ENCODE results near the gene SHROOM2.

The SHROOM2 gene

DNA sequence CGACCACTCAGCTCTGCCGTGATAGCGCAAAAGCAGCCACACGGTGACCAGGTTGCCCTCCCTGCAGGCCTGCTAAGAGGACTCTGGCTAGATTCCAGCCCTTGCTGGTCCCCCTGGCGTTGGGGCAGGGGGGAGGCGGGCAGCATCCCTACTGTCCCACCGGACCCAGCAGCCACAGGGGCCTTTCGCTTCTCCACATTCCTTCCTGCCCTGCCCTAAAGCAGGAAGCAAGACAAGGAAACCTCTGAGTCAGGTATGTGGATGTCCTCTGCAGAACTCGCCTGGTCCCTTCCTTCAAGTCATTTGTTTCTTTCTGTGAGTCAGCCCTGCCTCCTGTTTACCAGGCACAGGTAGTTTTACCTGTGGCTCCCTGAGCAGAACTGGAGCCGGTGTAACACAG is 120.7 kb downstream of the SHROOM2 start:
- DNase-seq, result no peak

DNA sequence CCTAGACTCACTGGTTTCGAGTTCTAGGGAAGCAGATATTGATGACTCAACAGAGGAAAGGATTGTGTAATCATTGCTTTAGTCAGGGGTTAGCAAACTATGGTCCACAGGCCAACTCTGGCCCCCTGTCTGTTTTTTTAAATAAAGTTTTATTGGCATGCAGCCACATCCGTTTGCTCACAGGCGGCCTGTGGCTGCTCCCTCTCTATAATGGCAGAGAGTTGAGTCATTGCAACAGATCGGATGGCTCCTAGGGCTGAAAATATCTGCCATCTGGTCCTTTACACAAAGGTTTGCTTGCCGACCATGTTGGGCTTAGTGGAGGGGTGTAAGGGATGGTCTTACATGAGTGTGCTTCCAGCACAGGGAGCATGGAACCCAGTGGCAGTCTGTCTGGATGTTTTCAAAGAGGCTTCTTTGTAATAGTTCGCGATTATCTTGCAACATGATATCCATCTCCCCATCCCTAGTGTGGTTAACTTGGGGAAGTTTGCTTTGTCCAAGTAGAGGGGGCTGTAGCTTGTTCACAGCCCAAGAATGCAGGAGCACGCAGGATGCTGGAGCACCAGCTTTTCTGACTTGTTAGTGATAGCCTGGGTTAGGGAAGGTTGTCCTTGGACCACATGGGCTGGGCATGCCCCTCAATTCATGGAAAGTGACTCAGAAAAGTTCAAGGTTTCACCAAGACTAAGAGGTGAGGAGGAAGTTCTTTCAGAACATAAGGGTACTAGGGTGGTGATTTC is 121.6 kb downstream of the SHROOM2 start:
- no peak for DNase-seq

DNA sequence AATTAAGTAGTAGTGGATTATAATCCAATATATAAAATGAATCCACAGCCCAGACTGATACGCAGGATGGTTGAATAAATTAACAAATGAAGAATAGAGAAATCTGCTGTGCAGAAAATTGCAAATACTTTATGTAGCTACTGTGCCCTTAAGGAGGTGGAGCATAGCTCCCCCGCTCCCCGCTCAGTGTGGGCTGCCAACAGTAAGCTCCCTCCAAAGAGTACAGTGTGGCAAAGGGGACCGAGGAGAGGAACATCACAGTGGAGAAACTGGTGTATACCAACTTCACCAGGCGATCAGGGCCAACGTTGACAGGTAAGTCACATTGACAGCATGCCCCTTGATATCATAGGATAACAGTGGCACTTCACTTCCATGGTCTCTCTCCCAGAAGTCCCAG is 123.0 kb downstream of the SHROOM2 start:
- DNase-seq, result no peak

DNA sequence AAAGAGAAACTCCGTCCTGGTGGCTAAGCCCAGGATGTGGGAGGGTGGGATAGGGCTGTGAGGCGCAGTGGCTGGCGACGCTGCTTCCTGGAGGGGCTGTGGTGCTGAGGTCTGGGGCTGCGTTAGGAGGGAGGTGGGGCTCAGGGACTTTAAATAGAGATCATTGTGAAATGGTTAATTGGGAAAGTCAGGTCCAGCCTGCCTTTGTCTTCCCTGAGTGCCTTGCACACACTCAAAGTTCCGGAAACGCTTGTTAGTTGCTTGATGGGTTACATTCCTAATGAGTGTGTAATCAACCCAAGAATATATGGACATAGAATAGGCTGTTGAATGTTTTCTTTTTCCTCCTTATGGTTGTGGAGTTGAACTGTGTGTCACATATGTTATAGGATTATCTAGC is 125.3 kb downstream of the SHROOM2 start:
- no peak for DNase-seq

DNA sequence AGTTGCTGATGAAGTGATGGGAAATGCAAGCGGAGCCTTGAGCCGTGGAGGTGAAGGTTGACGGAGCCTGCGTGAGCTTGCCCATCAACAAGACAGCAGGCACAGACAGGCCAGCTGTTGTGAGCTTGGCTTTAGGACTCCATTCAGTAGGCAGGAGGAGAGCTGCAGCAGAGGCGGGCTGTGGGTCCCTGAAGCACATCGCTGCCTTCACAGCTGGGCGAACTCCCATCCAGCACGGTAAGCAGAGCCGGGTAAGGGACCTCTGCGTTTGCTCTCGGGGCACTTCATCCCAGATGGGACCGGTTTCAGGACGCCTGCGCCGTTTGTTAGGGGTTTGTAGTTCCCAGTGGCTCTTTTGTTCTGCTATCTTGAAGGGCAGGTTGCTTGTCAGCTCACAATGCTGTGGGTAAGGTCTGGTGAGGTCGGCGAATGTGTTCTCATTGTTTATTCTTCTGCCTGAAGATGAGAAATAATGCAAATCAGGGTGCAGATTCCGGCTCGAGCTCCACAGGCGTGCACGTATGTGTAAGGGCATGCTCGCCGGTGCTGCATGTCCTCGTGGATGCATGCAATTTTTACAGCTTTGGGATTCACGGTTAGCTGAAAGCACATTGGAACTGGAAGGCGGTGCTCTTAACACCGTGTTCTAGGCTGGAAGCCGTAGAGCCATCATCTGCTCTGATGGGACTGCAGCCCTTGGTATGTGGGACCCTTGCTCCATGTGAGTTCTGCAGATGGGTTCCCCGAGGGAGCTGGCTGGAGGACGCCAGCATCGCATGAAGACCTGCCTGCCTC is 126.3 kb downstream of the SHROOM2 start:
- DNase-seq, result peak; percentile 36

DNA sequence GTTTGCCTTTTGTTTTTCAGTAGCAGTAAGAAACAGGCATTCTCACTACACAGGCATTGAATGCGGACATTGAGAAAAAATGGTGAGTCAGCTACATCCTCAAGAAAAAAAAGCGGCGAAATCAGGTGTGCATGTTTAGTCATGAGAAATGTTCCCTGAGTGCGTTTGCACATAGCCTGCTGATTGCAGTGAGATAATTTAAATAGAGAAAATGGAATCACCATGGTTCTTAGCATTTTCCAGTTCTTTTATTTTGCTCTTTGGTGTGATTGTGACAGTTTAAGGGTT is 126.9 kb downstream of the SHROOM2 start:
- no peak for DNase-seq

DNA sequence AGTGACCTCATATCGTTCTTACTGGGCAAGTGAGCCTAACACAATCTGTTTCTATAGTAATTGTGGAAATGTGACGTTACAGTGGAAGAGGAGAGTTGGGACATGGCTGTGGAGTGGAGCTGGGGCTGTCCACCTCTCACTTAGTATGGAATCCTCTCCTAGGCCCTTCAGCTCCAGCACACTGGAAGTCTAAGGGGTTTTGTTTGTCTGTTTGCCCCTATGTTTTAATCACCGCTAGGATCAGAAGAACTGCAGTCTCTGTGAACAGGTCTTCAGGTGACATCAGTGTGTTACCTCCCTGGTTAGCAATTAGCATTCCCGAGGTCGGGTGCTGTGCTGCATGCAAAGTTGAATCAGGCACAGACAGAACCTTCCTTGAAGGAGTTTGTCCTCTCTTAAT is 131.6 kb downstream of the SHROOM2 start:
- no peak for DNase-seq

DNA sequence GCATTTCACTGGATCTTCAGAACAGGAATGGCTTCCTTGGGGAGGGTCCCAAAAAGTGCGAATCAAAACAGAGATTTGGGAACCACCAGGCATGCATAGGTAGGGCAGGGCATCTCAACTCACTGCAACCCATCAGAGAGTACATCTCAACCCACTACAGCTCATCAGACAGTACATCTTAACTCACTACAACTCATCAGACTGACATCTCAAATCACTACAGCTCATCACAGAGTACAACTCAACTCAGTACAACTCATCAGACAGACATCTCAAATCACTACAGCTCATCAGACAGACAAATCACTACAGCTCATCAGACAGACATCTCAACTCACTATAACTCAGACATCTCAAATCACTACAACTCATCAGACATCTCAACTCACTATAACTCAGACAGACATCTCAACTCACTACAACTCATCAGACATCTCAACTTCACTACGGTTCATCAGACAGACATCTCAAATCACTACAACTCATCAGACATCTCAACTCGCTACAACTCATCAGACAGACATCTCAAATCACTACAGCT is 133.5 kb downstream of the SHROOM2 start:
- no peak for DNase-seq

DNA sequence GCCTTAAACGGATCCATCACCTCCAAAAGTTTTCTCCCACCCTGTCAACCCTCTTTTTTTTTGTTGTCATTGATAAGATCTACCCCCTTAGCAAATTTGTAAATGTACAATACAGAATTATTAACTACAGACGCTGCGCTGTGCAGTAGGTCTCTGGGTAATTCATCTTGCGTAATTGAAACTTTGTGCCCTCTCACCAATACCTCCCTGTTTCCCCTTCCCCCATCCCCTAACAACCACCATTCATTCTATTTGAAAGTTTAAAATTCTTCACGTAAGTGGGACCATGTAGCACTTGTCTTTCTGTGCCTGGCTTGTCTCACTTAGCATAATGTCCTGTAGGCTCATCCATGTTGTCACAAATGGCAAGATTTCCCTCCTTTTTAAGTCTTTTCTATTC is 135.2 kb downstream of the SHROOM2 start:
- no peak for DNase-seq

DNA sequence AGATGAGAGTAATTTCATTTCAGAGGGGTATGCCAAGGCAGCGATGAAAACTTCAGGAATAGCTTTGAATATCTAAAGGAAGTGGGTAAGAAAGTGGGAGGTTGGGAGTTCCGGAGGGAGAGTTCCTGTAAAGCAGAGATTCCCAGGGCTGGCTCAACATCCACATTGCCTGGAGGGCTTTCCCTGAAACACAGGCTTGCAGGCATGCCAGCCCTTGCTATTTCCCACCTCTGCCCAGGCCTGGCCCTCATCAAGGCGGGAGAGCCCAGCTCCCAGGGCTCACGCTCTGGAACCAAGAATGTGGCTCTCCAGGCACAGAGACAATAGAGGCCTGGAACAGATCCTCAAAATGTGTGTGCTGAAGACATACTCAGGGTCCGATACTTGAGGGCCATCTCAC is 137.1 kb downstream of the SHROOM2 start:
- DNase-seq, result no peak

DNA sequence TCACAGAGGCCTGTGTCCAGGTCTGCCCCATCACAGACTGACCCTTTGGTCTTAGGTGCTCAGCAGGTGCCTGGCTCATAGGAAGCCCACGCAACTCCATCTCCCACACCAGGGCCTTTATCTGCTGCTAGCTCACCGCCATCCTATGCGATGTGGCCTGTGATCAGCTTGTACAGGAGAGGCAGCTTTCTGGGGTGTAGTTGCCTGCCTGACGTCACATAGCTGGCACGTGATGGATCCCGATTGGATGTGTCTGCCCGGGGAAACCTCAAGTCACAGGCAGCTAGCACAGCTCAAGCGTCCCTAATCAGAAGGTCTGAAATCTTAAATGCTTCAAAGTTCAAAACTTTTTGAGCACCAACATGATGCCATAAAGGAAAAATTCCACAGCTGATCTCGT is 139.8 kb downstream of the SHROOM2 start:
- DNase-seq, result no peak

DNA sequence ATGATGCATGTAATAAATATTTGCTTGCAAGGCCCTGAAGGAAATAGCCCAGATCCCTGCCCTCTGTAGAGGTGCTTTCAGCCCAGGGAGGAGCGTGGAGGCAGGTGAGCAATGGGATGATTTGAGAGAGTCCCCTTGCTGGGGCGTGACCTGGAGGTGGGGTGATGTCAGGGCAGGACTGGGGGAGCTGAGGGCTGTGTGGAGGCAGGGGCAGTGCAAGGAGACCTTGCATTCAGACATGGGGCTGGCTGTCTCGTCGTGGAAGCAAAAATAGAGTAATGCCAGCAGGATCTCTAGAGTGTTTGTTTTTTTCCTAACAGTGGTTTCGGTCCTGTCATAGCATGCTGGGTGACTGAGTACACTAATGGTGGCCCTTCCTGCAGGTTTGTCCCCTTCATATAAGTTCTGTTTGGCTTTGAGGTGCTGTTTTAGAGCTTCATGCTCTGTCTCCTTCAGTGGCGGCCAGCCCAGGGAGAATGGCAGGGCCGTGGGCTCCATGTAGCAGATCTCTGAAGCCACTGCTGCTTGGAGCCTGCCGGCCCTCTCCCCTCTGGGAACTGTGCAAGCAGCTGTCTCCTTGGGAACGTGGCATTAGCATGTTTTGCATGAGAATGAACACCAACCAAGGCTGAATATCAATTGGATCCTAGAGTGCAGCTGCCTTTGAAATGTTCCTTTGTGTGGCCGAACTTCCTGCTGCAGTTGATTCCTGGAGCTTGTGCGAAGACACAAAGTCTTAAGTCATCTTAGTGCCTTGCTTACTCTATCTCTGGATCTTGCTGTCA is 141.7 kb downstream of the SHROOM2 start:
- no peak for DNase-seq

DNA sequence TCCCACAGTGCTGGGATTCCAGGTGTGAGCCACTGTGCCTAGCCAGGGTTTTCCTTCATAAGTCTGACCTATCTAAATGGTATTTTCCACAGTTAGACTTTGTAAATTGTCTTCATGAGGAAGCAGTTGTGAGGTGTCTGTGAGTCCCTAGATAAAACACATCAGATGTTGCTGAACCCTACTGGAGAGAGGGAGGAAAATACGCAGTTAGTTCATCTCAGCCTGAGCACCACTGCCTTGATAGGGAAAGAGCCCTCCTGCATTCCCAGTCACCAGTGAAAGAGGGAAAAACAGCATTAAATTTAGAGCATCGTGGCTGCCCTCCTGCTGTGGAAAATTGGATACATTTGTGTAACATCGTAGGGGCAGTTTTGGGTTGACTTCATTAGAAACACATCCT is 149.2 kb downstream of the SHROOM2 start:
- DNase-seq, result no peak

DNA sequence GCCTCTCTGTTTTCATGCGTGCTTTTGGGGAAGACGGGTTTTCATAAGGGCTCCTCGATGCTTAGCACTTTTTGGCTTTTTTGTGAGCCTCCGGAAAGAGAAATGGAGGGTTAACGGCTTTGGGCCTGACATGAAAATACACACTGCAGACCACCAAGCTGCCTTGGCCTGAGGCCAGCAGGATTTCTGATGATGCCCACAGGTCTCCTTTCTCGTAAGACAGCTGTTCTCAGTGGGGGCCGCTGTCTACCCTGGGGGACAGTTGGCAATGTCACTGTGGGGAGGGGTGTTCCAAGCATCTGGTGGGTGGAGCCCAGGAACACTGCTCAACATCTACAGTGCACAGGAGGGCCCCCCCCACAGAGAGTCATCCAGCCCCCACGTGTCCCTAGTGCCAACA is 151.5 kb downstream of the SHROOM2 start:
- DNase-seq, result no peak

DNA sequence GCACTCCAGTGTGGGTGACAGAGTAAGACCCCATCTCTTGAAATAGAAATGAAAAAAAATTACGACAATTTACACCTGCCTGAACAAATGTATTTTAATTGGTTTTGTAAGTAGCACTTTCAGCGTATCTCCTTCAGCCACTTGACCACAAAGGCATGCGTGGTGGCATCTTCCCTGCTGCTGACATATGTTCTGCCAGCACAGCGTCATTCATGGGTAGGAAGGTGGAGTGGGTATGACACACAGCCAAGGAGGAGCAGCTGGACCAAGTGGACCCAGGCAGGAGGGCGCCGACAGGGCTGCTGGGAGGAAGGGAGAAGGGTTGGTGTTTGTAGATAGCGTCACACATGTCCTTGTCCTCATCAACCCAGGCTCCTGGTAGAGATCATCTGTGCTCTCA is 152.3 kb downstream of the SHROOM2 start:
- no peak for DNase-seq

DNA sequence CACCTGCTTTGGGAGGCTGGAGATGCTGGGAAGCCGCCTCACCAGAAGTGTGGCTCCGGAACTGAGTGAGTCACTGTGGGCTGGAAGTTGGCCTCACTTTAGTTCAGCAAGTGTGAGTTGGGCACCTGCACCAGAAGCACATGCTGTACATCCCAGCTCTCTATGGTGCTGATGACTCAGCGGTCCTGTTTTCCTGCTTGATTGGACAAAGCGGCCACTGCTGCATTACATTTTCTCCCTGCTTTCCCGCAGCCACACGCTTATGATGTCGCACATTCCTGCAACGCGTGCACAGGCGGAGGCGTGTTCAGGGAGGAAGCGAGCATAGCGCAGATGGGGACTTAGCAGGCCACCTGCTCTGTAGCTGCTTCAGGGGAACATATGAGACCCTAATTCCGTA is 154.2 kb downstream of the SHROOM2 start:
- DNase-seq, result no peak

DNA sequence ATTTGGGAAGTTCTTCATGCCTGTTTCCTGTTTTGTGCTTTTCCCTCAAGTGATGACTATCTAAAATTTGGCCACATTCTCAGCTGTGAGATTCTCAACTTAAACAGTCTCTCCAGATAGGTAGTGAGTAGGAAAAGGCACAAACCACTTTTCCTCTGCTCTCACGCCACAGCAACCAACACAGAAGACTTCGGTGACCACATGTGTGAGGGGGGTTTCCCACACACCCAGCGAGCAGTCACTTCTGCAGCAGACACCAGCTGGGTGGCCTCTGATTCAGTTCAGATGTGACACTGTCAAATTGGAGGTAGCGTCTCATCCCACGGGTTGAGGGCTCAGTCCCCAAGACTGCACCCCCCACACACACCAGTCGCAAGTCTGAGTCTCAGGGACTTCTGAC is 155.9 kb downstream of the SHROOM2 start:
- DNase-seq, result no peak

DNA sequence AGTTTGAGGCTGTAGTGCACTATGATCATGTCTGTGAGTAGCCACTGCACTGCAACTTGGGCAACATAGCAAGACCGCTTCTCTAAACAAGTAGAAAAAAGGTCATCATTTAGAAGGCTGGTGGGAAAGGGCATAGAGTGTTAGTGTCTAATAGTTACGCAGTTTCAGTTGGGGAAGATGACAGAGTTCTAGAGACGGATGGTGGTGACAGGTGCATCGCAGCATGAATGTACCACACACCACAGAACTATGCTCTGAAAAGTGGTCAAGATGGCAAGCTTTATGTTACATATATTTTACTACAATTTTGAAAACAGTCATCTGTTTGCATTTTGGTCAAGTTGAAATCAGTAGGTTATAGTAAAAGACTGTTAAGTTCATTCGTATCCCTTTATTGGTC is 157.2 kb downstream of the SHROOM2 start:
- DNase-seq, result no peak

DNA sequence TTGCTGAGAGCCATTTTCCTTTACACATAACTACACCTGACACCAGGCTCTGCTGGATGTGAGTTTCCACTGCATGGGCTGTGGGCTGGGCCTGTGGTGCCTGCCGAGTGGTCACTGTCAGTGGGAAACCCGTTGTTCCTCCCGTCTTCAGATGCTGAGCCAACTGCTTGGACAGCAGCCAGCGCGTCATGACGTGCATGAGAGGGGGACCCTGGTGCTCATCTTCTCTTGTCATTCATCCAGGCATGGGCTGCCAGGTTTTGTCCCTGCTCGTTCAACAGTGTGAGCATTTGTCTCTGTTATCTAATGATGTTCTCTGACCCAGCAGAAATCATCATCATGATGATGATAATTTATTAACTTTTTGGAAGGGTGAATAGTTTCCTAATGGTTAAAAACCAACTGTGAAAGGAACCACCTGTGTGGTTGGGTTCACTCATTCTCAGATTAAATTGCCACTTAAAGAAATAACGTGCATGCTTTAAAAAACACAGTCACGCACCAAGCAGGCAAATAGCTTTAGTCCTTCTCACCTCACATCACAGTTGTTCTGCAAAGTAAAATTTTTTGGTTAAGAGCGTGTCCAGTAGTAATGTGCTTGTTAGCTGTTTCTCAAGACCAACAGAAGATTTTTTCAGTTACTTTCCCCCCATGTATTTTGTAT is 161.0 kb downstream of the SHROOM2 start:
- no peak for DNase-seq

DNA sequence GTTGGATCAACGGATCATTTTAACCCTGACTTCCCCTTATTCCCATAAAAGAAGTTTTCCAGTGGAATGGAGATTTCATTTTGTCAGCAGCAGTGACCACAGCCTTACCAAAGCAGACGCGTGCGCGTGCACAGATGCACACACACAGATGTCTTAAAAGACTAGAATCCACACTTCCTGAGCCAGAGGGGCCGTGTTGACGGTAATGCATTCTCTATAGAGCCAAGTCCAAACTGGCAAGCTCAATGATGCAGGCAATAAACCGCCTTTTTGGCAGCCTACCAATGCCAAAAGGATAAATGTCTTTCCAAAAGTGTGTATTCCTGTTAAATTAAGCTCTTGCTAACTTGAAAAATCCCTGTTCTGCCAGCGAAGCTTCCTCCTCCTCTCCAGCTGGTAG is 162.2 kb downstream of the SHROOM2 start:
- DNase-seq, result peak; percentile 10

DNA sequence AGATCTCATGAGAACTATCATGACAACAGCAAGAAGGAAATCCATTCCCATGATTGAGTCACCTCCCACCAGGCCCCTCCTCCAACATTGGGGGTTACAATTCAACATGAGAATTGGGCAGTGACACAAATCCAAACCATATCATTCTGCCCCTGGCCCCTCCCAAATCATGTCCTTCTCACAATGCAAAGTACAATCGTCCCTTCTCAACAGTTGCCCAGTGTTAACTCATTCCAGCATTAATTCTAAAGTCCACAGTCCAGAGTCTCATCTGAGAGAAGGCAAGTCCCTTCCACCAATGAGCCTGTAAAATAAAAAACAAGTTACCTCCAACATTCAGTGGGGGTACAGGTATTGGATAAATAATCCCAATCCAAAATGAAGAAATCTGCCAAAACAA is 166.1 kb downstream of the SHROOM2 start:
- DNase-seq, result no peak

DNA sequence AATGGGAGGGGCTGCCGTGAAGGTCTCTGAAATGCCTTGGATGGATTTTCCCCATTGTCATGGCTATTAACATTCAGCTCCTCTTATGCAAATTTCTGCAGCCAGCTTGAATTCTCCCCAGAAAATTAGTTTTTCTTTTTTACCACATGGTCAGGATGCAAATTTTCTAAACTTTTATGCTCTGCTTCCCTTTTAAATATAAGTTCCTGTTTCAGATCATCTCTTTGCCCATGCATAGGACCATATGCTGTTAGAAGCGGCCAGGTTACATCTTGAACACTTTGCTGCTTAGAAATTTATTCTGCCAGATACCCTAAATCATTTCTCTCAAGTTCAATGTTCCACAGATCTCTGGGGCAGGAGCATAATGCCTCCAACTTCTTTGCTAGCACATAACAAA is 167.2 kb downstream of the SHROOM2 start:
- DNase-seq, result no peak

DNA sequence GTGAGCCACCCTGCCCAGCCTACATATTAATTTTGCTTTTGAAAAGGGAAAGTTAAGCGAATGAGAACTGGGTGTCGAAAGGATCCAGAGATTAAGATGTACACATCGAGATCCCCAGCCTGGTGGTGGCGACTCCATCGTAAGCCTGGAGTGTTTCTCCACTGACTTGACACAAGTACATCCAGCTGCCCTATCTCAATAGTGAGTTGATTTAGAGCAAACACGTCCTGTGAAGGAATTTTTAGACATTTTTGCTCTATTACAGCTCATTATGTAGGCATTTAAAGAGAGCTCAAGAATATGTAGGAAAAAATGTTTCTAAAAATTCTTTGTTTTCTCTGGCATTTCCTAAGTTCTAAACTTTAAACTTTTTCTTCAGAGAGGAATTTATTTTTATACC is 169.3 kb downstream of the SHROOM2 start:
- no peak for DNase-seq

All from NCI-H1694 treated with DMSO at 0.1 percent for 48 hours (cell line).